ENCODE data around the gene BTNL3.

DNA sequence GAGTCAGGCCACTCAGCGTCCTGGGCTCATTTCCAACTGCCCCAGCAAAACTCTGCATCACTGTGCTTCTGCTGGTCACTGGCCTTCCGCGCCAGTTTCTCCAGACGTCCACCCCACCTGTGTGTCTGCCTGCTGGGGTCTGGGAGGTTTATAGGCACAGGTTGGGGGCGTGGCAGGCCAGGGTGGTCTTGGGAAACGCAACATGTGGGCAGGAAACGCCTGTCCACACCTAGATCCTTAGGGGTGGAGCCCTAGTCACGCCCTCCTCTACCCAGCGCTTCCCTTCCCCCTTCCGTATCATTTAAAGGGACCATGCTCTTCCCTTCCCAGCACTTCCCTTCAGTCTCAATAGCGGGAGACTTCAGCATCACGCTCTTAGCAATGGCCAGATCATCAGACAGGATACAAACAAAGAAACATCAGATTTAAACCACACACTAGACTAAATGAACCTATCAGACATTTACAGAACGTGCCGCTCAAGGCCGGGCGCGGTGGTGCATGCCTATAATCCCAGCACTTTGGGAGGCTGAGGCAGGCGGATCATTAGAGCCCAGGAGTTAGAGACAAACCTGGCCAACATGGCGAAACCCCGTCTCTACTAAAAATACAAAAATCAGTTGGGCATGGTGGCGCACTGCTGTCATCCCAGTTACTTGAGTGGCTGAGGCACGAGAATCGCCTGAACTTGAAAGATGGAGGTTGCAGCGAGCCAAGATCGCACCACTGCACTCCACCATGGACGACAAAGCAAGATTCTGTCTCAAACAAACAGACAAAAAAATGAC lies 39.6 kb downstream of the BTNL3 start:
- TF ChIP-seq, protein P1, sequence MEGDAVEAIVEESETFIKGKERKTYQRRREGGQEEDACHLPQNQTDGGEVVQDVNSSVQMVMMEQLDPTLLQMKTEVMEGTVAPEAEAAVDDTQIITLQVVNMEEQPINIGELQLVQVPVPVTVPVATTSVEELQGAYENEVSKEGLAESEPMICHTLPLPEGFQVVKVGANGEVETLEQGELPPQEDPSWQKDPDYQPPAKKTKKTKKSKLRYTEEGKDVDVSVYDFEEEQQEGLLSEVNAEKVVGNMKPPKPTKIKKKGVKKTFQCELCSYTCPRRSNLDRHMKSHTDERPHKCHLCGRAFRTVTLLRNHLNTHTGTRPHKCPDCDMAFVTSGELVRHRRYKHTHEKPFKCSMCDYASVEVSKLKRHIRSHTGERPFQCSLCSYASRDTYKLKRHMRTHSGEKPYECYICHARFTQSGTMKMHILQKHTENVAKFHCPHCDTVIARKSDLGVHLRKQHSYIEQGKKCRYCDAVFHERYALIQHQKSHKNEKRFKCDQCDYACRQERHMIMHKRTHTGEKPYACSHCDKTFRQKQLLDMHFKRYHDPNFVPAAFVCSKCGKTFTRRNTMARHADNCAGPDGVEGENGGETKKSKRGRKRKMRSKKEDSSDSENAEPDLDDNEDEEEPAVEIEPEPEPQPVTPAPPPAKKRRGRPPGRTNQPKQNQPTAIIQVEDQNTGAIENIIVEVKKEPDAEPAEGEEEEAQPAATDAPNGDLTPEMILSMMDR (IDR thresholded peaks at IDR 0.05; ENCODE audit: low read depth, low read length, poor library complexity, severe bottlenecking): no peak
- no peak for TF ChIP-seq EZH2phosphoT487 (IDR thresholded peaks at IDR 0.05; ENCODE audit: borderline replicate concordance, low read length)

Data from DOHH2 (cell line).